ENCODE data around the gene CPT1C.
"Not testable (repeated sequence)": the region's sequence is repeated elsewhere in the genome, so short reads cannot be mapped to it uniquely, and the experiment has no call there.

The CPT1C gene

GRCh38 chr19:49713236-49713845, 22.4 kb downstream of the CPT1C start:
- TF ChIP-seq CTCF (IDR thresholded peaks at IDR 0.05; ENCODE audit: borderline replicate concordance, control extremely low read depth, extremely low read depth, insufficient read depth, missing control alignments), result no peak
- DNase-seq (ENCODE audit: low spot score), result no peak

GRCh38 chr19:49716154-49716553, 25.2 kb downstream of the CPT1C start:
- DNase-seq (ENCODE audit: low spot score), result no peak
- TF ChIP-seq CTCF (IDR thresholded peaks at IDR 0.05; ENCODE audit: borderline replicate concordance, control extremely low read depth, extremely low read depth, insufficient read depth, missing control alignments), result no peak

More at GRCh38 chr19:49713236-49713845, 22.4 kb downstream of the CPT1C start:
- in situ Hi-C loops (cut with MboI; ENCODE audit: low sequenced_read_pairs, unreplicated experiment), result no loop called here

GRCh38 chr19:49718511-49718910, 27.6 kb downstream of the CPT1C start:
- in situ Hi-C loops (cut with MboI; ENCODE audit: low sequenced_read_pairs, unreplicated experiment), result no loop called here
- no peak for DNase-seq (ENCODE audit: low spot score)
- TF ChIP-seq CTCF (IDR thresholded peaks at IDR 0.05; ENCODE audit: borderline replicate concordance, control extremely low read depth, extremely low read depth, insufficient read depth, missing control alignments), result no peak

More at GRCh38 chr19:49716154-49716553, 25.2 kb downstream of the CPT1C start:
- in situ Hi-C loops (cut with MboI; ENCODE audit: low sequenced_read_pairs, unreplicated experiment), result no loop called here

GRCh38 chr19:49718991-49719390, 28.1 kb downstream of the CPT1C start:
- TF ChIP-seq CTCF (IDR thresholded peaks at IDR 0.05; ENCODE audit: borderline replicate concordance, control extremely low read depth, extremely low read depth, insufficient read depth, missing control alignments), result no peak
- in situ Hi-C loops (cut with MboI; ENCODE audit: low sequenced_read_pairs, unreplicated experiment), result no loop called here
- no peak for DNase-seq (ENCODE audit: low spot score)

DNA sequence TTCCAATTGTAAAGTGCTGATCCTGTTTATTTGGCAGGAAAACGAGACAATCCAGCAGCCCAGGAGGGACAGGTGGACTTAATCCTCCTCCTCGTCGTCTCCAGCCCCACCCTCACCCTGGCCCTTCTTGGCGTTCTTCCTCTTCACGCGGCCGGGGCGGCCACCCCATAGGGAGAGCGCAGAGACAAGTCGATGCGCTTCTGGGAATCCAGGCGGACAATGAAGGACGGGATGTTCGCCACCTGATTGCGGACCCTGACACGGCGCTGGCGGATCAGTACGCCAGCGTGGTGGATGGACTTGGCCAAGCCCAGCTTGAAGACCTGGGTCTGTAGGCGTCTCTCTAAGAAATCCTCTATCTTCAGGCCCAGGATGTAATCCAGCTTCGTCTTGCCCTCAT, 28.5 kb downstream of the CPT1C start:
- DNase-seq (ENCODE audit: low spot score); in situ Hi-C loops (cut with MboI; ENCODE audit: low sequenced_read_pairs, unreplicated experiment): not testable (repeated sequence)

- TF ChIP-seq CTCF (IDR thresholded peaks at IDR 0.05; ENCODE audit: borderline replicate concordance, control extremely low read depth, extremely low read depth, insufficient read depth, missing control alignments), result no peak
- in situ Hi-C loops (cut with MboI; ENCODE audit: low sequenced_read_pairs, unreplicated experiment), result no loop called here
- no peak for DNase-seq (ENCODE audit: low spot score)
Observed at GRCh38 chr19:49727217-49728030, 36.5 kb downstream of the CPT1C start.

DNA sequence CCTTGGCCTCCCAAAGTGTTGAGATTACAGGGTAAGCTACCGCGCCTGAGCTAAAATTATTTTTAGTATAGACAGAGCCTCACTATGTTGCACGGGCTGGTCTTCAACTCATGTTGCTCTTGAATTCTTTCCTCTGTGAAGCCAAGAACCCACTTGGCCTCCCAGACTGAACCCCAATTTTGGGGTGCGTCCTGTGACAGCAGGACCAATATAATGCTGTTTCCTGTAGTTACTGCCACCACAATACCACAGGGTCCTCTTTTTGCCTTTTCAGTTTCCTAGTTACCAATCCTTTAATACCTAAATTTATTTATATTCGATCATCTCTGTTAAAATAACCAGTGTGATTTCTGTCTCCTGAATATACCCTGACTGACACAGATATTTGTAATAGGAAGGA, 39.2 kb downstream of the CPT1C start:
- no peak for DNase-seq (ENCODE audit: low spot score)
- in situ Hi-C loops (cut with MboI; ENCODE audit: low sequenced_read_pairs, unreplicated experiment), result no loop called here
- no peak for TF ChIP-seq CTCF (IDR thresholded peaks at IDR 0.05; ENCODE audit: borderline replicate concordance, control extremely low read depth, extremely low read depth, insufficient read depth, missing control alignments)

Data from GM13976 (cell line).